NB4 (cell line): ENCODE data around the gene FAM89A.

Source experiments
- CTCF ChIP-seq: IDR thresholded peaks from one replicate; pipeline ENCODE4 v1.5.1; 2012; ENCODE audit warnings: low read depth, low read length
- MAX ChIP-seq: IDR thresholded peaks from 2 replicates; pipeline ENCODE4 v1.6.1; 2011; ENCODE audit warnings: low read depth, low read length
- MYC ChIP-seq: IDR thresholded peaks from 2 replicates; pipeline ENCODE4 v1.6.1; 2011; ENCODE audit warnings: low read depth, low read length
- POLR2A ChIP-seq: IDR thresholded peaks from 2 replicates; pipeline ENCODE4 v1.6.1; 2011; ENCODE audit warnings: mild to moderate bottlenecking; ENCODE audit not compliant: insufficient read length; ENCODE audit errors: extremely low read depth

- TF ChIP-seq CTCF, result no peak
- TF ChIP-seq MAX, result no peak
- TF ChIP-seq POLR2A, result no peak
- no peak for TF ChIP-seq MYC
These were observed 12.1 kb downstream of the FAM89A start for GRCh38 chr1:231027971-231028370.
